ENCODE data around the gene NPPB.

Gene NPPB

GRCh38 chr1:11862890-11863289, 4.1 kb upstream of the NPPB start:
- no peak for DNase-seq (ENCODE audit: low read depth)
- TF ChIP-seq CTCF (conservative IDR thresholded peaks at IDR 0.05; ENCODE audit: low read length): no peak

GRCh38 chr1:11860587-11860986, 1.8 kb upstream of the NPPB start:
- no peak for DNase-seq (ENCODE audit: low read depth)
- no peak overlapping the region for H3K4me3 ChIP-seq (ENCODE audit: low read length)
- no peak for TF ChIP-seq CTCF (conservative IDR thresholded peaks at IDR 0.05; ENCODE audit: low read length)

More at GRCh38 chr1:11862890-11863289, 4.1 kb upstream of the NPPB start:
- no peak overlapping the region for H3K4me3 ChIP-seq (ENCODE audit: low read length)

- no peak for TF ChIP-seq CTCF (conservative IDR thresholded peaks at IDR 0.05; ENCODE audit: low read length)
- no peak for DNase-seq (ENCODE audit: low read depth)
- H3K4me3 ChIP-seq (ENCODE audit: low read length): no peak overlapping the region
Measured at GRCh38 chr1:11860083-11860482, 1.3 kb upstream of the NPPB start.

GRCh38 chr1:11858968-11859871, 475 bp upstream of the NPPB start:
- TF ChIP-seq CTCF (conservative IDR thresholded peaks at IDR 0.05; ENCODE audit: low read length): peak; percentile 31; the same call in 1 of the 2 replicates
- DNase-seq (ENCODE audit: low read depth): peak; percentile 40

GRCh38 chr1:11858158-11858557, 587 bp downstream of the NPPB start:
- TF ChIP-seq CTCF (conservative IDR thresholded peaks at IDR 0.05; ENCODE audit: low read length): no peak
- H3K4me3 ChIP-seq (ENCODE audit: low read length): no peak overlapping the region
- no peak for DNase-seq (ENCODE audit: low read depth)

More at GRCh38 chr1:11858968-11859871, 475 bp upstream of the NPPB start:
- no peak overlapping the region for H3K4me3 ChIP-seq (ENCODE audit: low read length)

GRCh38 chr1:11857164-11857851, 1.4 kb downstream of the NPPB start:
- DNase-seq (ENCODE audit: low read depth): no peak
- TF ChIP-seq CTCF (conservative IDR thresholded peaks at IDR 0.05; ENCODE audit: low read length): no peak
- no peak overlapping the region for H3K4me3 ChIP-seq (ENCODE audit: low read length)
